Measurements from ENCODE around the gene DDO. TPM values are rescaled to one million over a fixed set of nuclear protein-coding genes. Genes with fewer than 3 reads are reported as not detected.

DDO gene
- total RNA-seq, result 0.04 and 0.23 TPM in 2 replicates

GRCh38 chr6:110415086-110415916 is at the start of gene DDO:
Gene DDO (minus strand): TSS chr6:110415575. CDS start chr6:110413462, 2,113 bp downstream.

GRCh38 chr6:110357664-110358552 is 57.5 kb downstream of the DDO start, which contains the start of gene METTL24:
Gene METTL24 (minus strand): TSS chr6:110358349. CDS start chr6:110358272, 77 bp downstream.

Other genes starting within 250 kb of the DDO start
- 19.5 and 24.6 TPM in 2 replicates for gene WASF1, start 235.9 kb downstream of the DDO start, total RNA-seq
- gene CDC40, start 235.1 kb downstream of the DDO start, total RNA-seq, result 13.5 and 14.4 TPM in 2 replicates
- gene METTL24, start 57.2 kb downstream of the DDO start, total RNA-seq, result not detected in 2 replicates
- gene SLC22A16, start 61.0 kb upstream of the DDO start, total RNA-seq, result not detected in 2 replicates